Hepatocyte (in vitro differentiated cells): ENCODE results near the gene OVOL3. TPM values are rescaled to one million over a fixed set of nuclear protein-coding genes. Genes with fewer than 3 reads are reported as not detected.

Experiments used
- DNase-seq: peaks from one replicate; pipeline ENCODE4 v3.0.0-alpha.2; 2016; ENCODE audit warnings: low spot score
- H2AFZ ChIP-seq: fragments of 200-600 bp; sonication (generic); 2 replicates; pipeline ENCODE4 v1.6.0; 2016; ENCODE audit warnings: antibody characterized with exemption, mild to moderate bottlenecking
- H3K27ac ChIP-seq: fragments of 200-600 bp; sonication (generic); 2 replicates; pipeline ENCODE4 v1.5.1; 2016; ENCODE audit warnings: mild to moderate bottlenecking
- H3K27me3 ChIP-seq: fragments of 200-600 bp; sonication (generic); 2 replicates; pipeline ENCODE4 v1.6.1; 2016
- H3K36me3 ChIP-seq: fragments of 200-600 bp; sonication (generic); replicated peaks from 2 replicates; pipeline ENCODE4 v1.5.1; 2016; ENCODE audit warnings: low read depth; ENCODE audit not compliant: insufficient read depth
- H3K4me1 ChIP-seq: fragments of 200-600 bp; sonication (generic); 2 replicates; pipeline ENCODE4 v1.5.1; 2016; ENCODE audit warnings: mild to moderate bottlenecking, moderate library complexity; ENCODE audit not compliant: insufficient read depth
- H3K4me2 ChIP-seq: fragments of 200-600 bp; sonication (generic); 2 replicates; pipeline ENCODE4 v1.6.0; 2016
- H3K4me3 ChIP-seq: fragments of 200-600 bp; sonication (generic); 2 replicates; pipeline ENCODE4 v1.5.1; 2016; ENCODE audit warnings: mild to moderate bottlenecking
- H3K79me2 ChIP-seq: fragments of 200-600 bp; sonication (generic); 2 replicates; pipeline ENCODE4 v1.6.0; 2017; ENCODE audit warnings: mild to moderate bottlenecking
- H3K9me2 ChIP-seq: fragments of 200-600 bp; sonication (generic); replicated peaks from 2 replicates; pipeline ENCODE4 v1.6.0; 2017; ENCODE audit warnings: mild to moderate bottlenecking; ENCODE audit not compliant: insufficient read depth
- H3K9me3 ChIP-seq: fragments of 200-600 bp; sonication (generic); 2 replicates; pipeline ENCODE4 v1.5.1; 2016; ENCODE audit warnings: low read depth, mild to moderate bottlenecking
- H4K20me1 ChIP-seq: fragments of 200-600 bp; sonication (generic); 2 replicates; pipeline ENCODE4 v1.6.0; 2016; ENCODE audit warnings: mild to moderate bottlenecking; ENCODE audit not compliant: insufficient read depth, poor library complexity, severe bottlenecking
- EZH2 ChIP-seq: fragments of 200-600 bp; sonication (generic); IDR thresholded peaks from 2 replicates; pipeline ENCODE4 v1.6.1; 2016; ENCODE audit warnings: antibody characterized with exemption, mild to moderate bottlenecking, borderline replicate concordance
- EZH2phosphoT487 ChIP-seq: fragments of 200-600 bp; sonication (generic); IDR thresholded peaks from one replicate; pipeline ENCODE4 v1.6.1; 2018; ENCODE audit warnings: antibody characterized with exemption, mild to moderate bottlenecking, low read depth, moderate library complexity; ENCODE audit not compliant: unreplicated experiment, severe bottlenecking
- WGBS: methylation state at CpG from one replicate; pipeline ENCODE4 v1.1.6; 2016; ENCODE audit warnings: low lambda C conversion rate; ENCODE audit errors: missing lambda C conversion rate; 5-methylcytosine and 5-hydroxymethylcytosine counted together
- polyA plus RNA-seq: library from polyadenylated mRNA; unstranded; fragments of >200 nt; fragmentation: Nextera tagmentation; extraction: Ambion mirVana; gene quantifications from 2 replicates; pipeline ENCODE4 v1.2.1, GENCODE V29; 2016
- total RNA-seq: library from RNA; depleted of rRNA; stranded (reverse); fragments of >200 nt; gene quantifications from 2 replicates; pipeline ENCODE4 v1.2.3, GENCODE V29; 2014
- TF ChIP-seq, protein P1 (sequence below): fragments of 200-600 bp; sonication (generic); IDR thresholded peaks from 2 replicates; pipeline ENCODE4 v1.5.1; 2016; ENCODE audit warnings: antibody characterized with exemption, mild to moderate bottlenecking; ENCODE audit not compliant: poor library complexity

Gene OVOL3
- total and polyA plus RNA-seq, 2 experiments from 2014 or later = not detected

DNA sequence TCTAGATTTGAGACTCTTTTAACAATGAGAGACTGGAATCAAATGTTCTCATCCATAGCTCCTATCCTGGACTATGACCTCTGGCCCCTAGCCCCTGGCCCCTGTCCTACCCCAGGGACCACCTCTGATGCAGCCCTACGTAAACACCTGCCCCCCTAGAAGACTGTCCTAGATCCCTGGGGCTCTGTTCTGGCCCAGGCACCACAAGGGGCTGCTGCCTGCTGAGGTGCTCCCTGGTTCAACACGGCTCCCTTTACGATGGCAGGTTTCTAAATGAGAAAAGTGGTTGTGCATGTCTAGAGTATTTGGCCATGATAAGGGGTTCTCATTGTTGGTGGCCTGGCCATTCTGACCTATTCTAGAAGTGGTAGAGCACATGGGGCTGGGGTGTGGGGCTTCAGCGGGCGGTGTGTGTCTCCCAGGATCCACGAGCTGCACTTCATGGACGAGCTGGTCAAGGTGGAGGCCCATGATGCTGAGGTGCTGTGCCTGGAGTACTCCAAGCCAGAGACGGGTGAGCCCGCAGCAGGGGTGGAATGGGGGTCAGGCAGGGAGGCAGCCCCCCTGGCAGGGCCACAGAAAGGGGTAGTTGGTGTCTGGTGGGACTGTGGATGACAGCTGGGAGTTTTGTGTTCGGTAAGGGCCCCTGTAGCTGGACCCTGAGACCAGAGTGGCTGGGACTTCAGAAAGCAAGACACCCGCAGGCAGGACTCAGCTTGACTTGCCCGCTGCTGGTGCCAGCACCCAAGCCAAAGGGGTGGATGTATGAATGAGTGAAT, 26.5 kb upstream of the OVOL3 start:
- Histone ChIP-seq H3K79me2 (no peaks in the 10 kb centered on the region), H2AFZ (no peak overlapping the region), H3K4me1 (no peaks in the 10 kb centered on the region), H3K4me2 (no peak overlapping the region), H3K4me3 (no peak overlapping the region), H3K36me3 (no peaks in the 10 kb centered on the region), H3K9me2 (no peaks in the 10 kb centered on the region), H3K27me3 (no peaks in the 10 kb centered on the region), H3K27ac (no peak overlapping the region), H3K9me3 (no peaks in the 10 kb centered on the region), H4K20me1 (no peaks in the 10 kb centered on the region)
- TF ChIP-seq, protein P1, sequence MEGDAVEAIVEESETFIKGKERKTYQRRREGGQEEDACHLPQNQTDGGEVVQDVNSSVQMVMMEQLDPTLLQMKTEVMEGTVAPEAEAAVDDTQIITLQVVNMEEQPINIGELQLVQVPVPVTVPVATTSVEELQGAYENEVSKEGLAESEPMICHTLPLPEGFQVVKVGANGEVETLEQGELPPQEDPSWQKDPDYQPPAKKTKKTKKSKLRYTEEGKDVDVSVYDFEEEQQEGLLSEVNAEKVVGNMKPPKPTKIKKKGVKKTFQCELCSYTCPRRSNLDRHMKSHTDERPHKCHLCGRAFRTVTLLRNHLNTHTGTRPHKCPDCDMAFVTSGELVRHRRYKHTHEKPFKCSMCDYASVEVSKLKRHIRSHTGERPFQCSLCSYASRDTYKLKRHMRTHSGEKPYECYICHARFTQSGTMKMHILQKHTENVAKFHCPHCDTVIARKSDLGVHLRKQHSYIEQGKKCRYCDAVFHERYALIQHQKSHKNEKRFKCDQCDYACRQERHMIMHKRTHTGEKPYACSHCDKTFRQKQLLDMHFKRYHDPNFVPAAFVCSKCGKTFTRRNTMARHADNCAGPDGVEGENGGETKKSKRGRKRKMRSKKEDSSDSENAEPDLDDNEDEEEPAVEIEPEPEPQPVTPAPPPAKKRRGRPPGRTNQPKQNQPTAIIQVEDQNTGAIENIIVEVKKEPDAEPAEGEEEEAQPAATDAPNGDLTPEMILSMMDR = no peak
- TF ChIP-seq EZH2 (no peak), EZH2phosphoT487 (no peak)
- no peak for DNase-seq
- 93% methylated on average over 12 of the region's 12 CpGs for WGBS

DNA sequence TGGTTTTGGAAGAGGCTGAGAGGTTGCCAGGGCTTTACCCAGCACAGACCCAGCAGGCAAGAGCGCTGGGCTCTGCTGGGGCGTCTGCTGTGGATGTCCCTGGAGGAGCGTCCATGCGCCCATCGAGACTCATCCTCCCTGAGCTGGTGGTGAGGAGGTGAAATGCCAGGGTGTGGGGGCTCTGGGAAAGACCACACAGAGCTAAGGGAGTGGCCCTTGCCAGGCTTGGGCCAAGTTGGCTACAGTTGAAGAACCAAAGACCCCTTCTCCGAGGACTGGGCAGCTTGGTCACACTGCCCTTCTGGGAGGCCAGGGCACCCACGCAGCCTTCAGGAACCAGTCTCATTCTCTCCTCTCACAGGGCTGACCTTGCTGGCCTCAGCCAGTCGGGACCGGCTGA, 24.6 kb upstream of the OVOL3 start:
- 97% methylated on average over 9 of the region's 9 CpGs for WGBS
- H3K36me3 ChIP-seq = no peaks in the 10 kb centered on the region
- H3K9me3 ChIP-seq = no peaks in the 10 kb centered on the region
- no peaks in the 10 kb centered on the region for H3K4me1 ChIP-seq
- H3K4me2 ChIP-seq = no peak overlapping the region
- no peak overlapping the region for H2AFZ ChIP-seq
- H3K27ac ChIP-seq = no peak overlapping the region
- H4K20me1 ChIP-seq = no peaks in the 10 kb centered on the region
- no peak for DNase-seq
- no peaks in the 10 kb centered on the region for H3K27me3 ChIP-seq
- no peak overlapping the region for H3K4me3 ChIP-seq
- H3K9me2 ChIP-seq = no peaks in the 10 kb centered on the region
- no peaks in the 10 kb centered on the region for H3K79me2 ChIP-seq
- TF ChIP-seq EZH2 (no peak), EZH2phosphoT487 (no peak)
- TF ChIP-seq, protein P1 = no peak

DNA sequence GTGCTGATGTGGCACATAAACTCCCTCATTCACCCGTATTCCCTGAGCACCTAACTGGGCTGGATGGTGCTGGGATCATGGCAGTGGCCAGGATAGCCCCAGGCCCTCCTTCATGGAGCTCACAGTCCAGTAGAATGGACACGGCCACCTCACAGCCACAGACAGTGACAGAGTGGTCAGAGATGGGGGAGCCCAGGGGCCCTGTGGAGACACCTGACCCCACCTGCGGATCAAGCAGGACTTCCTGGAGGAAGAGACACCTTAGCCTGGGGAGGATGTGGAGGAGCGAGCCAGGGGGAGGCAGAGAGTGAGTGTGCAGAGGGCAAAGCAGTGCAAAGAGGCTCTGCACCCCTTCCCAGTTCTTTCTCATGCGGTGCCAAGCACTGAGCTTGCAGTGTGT, 21.1 kb upstream of the OVOL3 start:
- Histone ChIP-seq H3K4me3 (no peak overlapping the region), H3K9me3 (no peaks in the 10 kb centered on the region), H3K4me2 (no peak overlapping the region), H3K9me2 (no peaks in the 10 kb centered on the region), H3K79me2 (no peaks in the 10 kb centered on the region), H3K36me3 (no peaks in the 10 kb centered on the region), H4K20me1 (no peaks in the 10 kb centered on the region), H3K27ac (no peak overlapping the region), H2AFZ (no peak overlapping the region), H3K27me3 (no peaks in the 10 kb centered on the region), H3K4me1 (no peaks in the 10 kb centered on the region)
- no peak for DNase-seq
- 98% methylated on average over 5 of the region's 5 CpGs for WGBS
- TF ChIP-seq, protein P1 = no peak
- TF ChIP-seq EZH2phosphoT487 (no peak), EZH2 (no peak)
